ENCODE measurements around the gene RAD51B. TPM values are rescaled to one million over a fixed set of nuclear protein-coding genes. Genes with fewer than 3 reads are reported as not detected.

RAD51B gene
- total RNA-seq, 1 donor from 2014 or later = 28.5 TPM

GRCh38 chr14:68573722-68574121 lies 754.1 kb downstream of the RAD51B start:
- Histone ChIP-seq H3K4me3 (no peak overlapping the region), H3K4me1 (peaks cover 33% of the 10 kb centered on the region), H3K27ac (no peak overlapping the region), H3K27me3 (no peaks in the 10 kb centered on the region), H3K36me3 (no peaks in the 10 kb centered on the region), H3K9me3 (no peaks in the 10 kb centered on the region)
- DNase-seq (ENCODE audit: extremely low spot score in 2 of 2) = no peak
- intact Hi-C loops (cut with DNase I) = no loop called here
- no peak for TF ChIP-seq POLR2AphosphoS5 (IDR thresholded peaks at IDR 0.05; ENCODE audit: insufficient read depth in 1 of 2, low read depth in 1 of 2)
- TF ChIP-seq POLR2A (IDR thresholded peaks at IDR 0.05) = no peak
- no peak for TF ChIP-seq CTCF (IDR thresholded peaks at IDR 0.05)

GRCh38 chr14:68574461-68574860 lies 754.9 kb downstream of the RAD51B start:
- Histone ChIP-seq H3K4me3 (no peak overlapping the region), H3K9me3 (no peaks in the 10 kb centered on the region), H3K27ac (no peak overlapping the region), H3K4me1 (peaks cover 29% of the 10 kb centered on the region), H3K27me3 (no peaks in the 10 kb centered on the region), H3K36me3 (no peaks in the 10 kb centered on the region)
- intact Hi-C loops (cut with DNase I) = no loop called here
- no peak for DNase-seq (ENCODE audit: extremely low spot score in 2 of 2)
- TF ChIP-seq POLR2AphosphoS5 (IDR thresholded peaks at IDR 0.05; ENCODE audit: insufficient read depth in 1 of 2, low read depth in 1 of 2) (no peak), CTCF (IDR thresholded peaks at IDR 0.05) (no peak), POLR2A (IDR thresholded peaks at IDR 0.05) (no peak)

GRCh38 chr14:68574906-68575305 lies 755.3 kb downstream of the RAD51B start:
- no peak overlapping the region for H3K4me3 ChIP-seq
- no peak for DNase-seq (ENCODE audit: extremely low spot score in 2 of 2)
- H3K27ac ChIP-seq = peak overlapping the region; percentile 38
- H3K36me3 ChIP-seq = no peaks in the 10 kb centered on the region
- no peaks in the 10 kb centered on the region for H3K9me3 ChIP-seq
- H3K27me3 ChIP-seq = no peaks in the 10 kb centered on the region
- no peak for TF ChIP-seq POLR2AphosphoS5 (IDR thresholded peaks at IDR 0.05; ENCODE audit: insufficient read depth in 1 of 2, low read depth in 1 of 2)
- TF ChIP-seq POLR2A (IDR thresholded peaks at IDR 0.05) = no peak
- H3K4me1 ChIP-seq = peaks cover 24% of the 10 kb centered on the region
- intact Hi-C loops (cut with DNase I) = no loop called here

- intact Hi-C loops (cut with DNase I) = no loop called here
- no peak for TF ChIP-seq CTCF (IDR thresholded peaks at IDR 0.05)
- TF ChIP-seq POLR2AphosphoS5 (IDR thresholded peaks at IDR 0.05; ENCODE audit: insufficient read depth in 1 of 2, low read depth in 1 of 2) = no peak
- TF ChIP-seq POLR2A (IDR thresholded peaks at IDR 0.05) = no peak
Measured at GRCh38 chr14:68575426-68575825, 755.8 kb downstream of the RAD51B start.

GRCh38 chr14:68576031-68576430 lies 756.5 kb downstream of the RAD51B start:
- intact Hi-C loops (cut with DNase I) = no loop called here
- no peaks in the 10 kb centered on the region for H3K27me3 ChIP-seq
- H3K4me1 ChIP-seq = peaks cover 19% of the 10 kb centered on the region
- H3K27ac ChIP-seq = peak overlapping the region; percentile 38
- DNase-seq (ENCODE audit: extremely low spot score in 2 of 2) = no peak
- no peak overlapping the region for H3K4me3 ChIP-seq
- no peaks in the 10 kb centered on the region for H3K36me3 ChIP-seq
- TF ChIP-seq POLR2A (IDR thresholded peaks at IDR 0.05) (no peak), POLR2AphosphoS5 (IDR thresholded peaks at IDR 0.05; ENCODE audit: insufficient read depth in 1 of 2, low read depth in 1 of 2) (no peak), CTCF (IDR thresholded peaks at IDR 0.05) (no peak)
- H3K9me3 ChIP-seq = no peaks in the 10 kb centered on the region

More at GRCh38 chr14:68575426-68575825, 755.8 kb downstream of the RAD51B start:
- Histone ChIP-seq H3K27ac (peak overlapping the region; percentile 38), H3K4me1 (peaks cover 19% of the 10 kb centered on the region), H3K36me3 (no peaks in the 10 kb centered on the region), H3K27me3 (no peaks in the 10 kb centered on the region), H3K4me3 (no peak overlapping the region), H3K9me3 (no peaks in the 10 kb centered on the region)
- no peak for DNase-seq (ENCODE audit: extremely low spot score in 2 of 2)

Data from vagina (tissue), 2 donors.